ENCODE measurements around the gene ATXN1.

DNA sequence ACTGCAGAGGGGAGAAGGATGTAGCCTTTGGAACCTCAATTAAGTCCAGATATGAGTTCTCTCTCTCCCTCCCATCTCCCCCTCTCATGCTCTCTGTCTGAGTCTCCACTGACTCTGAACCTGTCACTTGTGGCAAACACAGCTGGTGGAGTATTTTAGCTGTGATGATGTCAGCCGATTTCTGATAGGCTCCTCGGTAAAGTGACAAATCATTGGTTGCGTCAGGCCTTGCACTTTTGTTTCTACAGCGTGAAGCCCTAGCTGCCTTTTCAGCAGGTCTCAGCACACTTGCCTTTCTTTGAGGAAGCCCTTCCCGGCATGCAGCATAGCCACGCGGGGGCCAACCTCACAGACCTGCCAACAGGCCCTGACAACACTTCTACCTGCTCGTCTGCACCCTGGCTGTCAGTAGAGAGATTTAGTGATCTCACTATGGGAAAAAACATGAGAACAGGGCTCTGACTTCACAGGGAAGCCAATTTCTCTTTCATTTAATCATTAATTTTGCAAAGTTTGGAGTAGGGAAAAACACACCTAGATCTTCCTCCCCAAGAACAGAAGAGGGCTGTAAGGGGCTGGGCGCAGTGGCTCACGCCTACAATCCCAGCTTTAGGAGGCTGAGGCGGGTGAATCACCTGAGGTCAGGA is 438.5 kb downstream of the ATXN1 start:
- no peak for TF ChIP-seq EZH2phosphoT487 (IDR thresholded peaks at IDR 0.05; ENCODE audit: insufficient read depth, low read depth)
- TF ChIP-seq EZH2 (IDR thresholded peaks at IDR 0.05; ENCODE audit: insufficient read depth, poor library complexity, severe bottlenecking), result no peak

Data from GM23248 (cell line).